Urothelium cell line (cell line): Measurements from ENCODE around the gene KRT3.
"Not testable (repeated sequence)": the region's sequence is repeated elsewhere in the genome, so short reads cannot be mapped to it uniquely, and the experiment has no call there.

Source experiments
- DNase-seq: peaks from one replicate; pipeline ENCODE4 v3.0.0; 2011; ENCODE audit warnings: low spot score, mixed read lengths
- FAIRE-seq: peaks from 2 replicates; lab custom pipeline; 2011; peaks lifted over from hg19 to GRCh38; lab: Jason Lieb, UNC

The KRT3 gene

GRCh38 chr12:52766351-52767019 lies 29.4 kb downstream of the KRT3 start:
- no peak for DNase-seq
- no peak for FAIRE-seq

GRCh38 chr12:52765702-52766101 lies 30.2 kb downstream of the KRT3 start:
- DNase-seq (no peak), FAIRE-seq (no peak)

DNA sequence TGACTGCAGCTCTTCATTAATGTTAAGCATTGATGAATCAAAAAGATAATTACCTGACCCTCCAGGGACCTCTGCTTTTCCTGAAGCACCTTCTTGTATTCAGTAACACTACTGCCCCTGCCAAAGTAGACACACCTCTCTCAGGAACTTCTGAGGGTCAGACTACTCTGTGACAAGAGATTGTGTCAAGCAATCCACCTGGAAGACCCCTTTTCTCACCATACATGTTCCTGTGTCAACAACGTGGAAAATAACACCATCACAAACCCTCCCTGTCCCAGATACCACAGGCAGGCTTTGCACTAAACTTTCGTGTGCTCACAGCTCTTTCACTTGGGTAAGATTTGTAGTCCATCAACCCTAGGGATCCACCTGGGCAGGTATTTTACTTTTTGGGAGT lies 31.9 kb downstream of the KRT3 start:
- no peak for FAIRE-seq

DNA sequence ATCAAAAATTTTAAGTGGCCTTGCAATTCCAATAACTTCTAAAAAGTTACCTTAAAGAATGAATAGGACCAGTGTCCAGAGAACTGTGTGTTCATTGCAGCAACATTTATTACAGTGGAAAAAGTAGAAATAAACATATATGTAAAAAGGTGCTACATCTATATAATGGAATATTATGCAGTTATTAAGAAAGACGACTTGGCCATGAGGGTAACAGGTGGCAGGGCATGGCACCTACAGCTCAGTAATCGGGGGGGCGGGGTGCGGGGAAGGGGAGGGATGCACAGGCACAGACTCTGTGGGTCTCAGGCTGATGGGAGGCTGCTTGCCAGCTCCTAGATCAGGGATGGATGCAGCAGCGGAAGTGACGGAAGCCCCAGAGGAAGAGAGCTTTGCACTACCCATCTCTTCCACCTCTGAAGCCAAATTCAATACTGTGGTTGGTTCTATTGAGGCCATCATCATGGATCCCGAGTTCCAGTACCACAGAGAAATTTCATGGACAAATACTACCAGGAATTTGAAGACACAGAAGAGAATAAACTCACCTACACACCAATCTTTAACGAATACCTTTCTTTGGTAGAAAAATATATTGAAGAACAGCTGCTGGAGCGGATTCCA lies 32.8 kb downstream of the KRT3 start:
- DNase-seq (no peak), FAIRE-seq (no peak)

More for the DNA sequence above, 31.9 kb downstream of the KRT3 start:
- no peak for DNase-seq

DNA sequence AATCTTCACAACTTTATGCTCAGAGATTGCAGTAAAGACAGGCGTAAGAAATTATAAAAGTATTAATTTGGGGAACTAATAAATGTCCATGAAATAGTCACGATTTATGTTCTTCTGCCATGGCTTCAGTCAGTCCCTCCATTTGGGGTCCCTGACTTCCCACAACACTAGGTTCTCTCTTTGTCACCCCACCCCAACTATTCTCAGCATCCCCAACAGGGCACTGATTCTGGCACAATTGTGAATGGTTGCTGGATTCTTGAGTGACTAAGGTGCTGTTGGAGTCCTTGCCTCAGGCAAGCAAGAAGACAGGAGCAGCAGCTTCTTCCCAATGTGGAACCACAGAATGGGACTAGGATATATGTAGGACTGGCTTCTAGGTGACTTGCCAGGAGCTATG lies 34.1 kb downstream of the KRT3 start:
- no peak for FAIRE-seq

GRCh38 chr12:52761218-52761617 lies 34.7 kb downstream of the KRT3 start:
- DNase-seq, FAIRE-seq: not testable (repeated sequence)

More for the DNA sequence above, 34.1 kb downstream of the KRT3 start:
- no peak for DNase-seq

DNA sequence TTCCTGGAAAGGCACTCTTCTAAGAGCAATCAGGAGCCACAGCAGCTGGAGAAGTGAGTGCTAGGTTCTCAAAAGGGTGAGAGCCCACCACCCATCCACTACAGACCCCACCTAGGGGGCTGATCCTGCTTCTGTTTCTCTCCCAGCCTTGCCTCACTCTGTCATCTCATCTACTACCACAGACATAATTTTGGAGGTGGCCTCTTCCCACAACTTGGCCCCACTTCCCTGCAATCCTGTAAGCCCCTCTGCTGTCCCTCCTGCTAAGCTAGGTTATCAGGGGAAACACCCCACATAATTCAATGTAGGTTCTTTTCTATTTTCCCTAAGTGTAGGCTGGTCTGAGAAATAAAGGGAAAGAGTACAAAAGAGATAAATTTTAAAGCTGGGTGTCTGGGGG lies 35.3 kb downstream of the KRT3 start:
- DNase-seq (no peak), FAIRE-seq (no peak)

- no peak for DNase-seq
- FAIRE-seq = no peak
Measured at GRCh38 chr12:52759695-52760094, 36.2 kb downstream of the KRT3 start.

DNA sequence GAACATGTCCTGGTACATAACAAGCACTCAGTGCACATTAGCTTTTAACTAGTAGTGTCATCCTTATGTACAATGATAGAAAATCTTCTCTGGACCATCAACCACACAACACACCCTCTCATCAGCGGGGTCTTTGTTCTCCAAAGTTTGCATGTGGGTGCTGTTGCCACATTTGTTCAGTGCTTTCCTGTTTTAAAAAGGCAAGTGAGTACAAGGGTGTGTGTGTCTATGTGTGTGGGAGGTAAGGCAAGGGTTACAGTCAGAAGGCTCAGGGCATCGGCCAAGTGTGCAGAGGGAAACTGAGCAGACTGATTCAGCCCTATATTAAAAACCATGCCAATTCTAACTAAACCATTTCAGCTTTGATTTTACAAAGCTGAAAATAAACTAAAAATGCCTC lies 36.7 kb downstream of the KRT3 start:
- DNase-seq (no peak), FAIRE-seq (no peak)

DNA sequence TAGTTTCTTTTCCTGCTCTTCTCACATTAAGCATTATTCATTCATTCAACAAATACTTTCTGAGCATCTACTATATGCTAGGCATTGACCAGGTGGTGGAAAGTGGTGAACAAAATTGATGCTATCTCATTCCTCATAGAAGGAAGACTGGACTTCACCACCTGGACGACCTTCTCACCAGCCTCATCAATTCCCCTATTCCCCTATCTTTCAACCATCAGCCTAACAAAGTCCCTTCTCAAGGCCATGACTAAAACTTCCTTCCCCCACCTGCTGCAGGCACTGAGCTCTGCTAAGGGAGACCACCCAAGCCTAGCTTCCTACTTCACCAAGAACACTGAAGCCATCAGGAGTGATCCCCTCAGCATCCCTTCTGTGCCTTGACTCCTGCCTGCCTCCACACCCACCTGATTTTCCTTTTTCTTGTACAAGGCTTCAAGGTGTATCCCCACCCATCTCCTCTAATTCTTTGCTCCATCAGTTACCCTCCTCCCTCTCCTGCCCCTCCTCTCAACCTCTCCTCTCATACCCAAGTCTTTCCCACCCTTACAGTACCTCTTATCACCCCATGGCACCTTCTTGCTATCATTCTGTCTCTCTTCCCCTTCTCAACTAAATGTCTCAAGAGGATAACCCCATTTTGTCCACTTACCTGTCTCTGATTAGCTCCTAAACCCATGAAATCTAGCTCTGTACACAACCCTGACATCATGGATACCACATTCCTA lies 38.3 kb downstream of the KRT3 start:
- DNase-seq (no peak), FAIRE-seq (no peak)

DNA sequence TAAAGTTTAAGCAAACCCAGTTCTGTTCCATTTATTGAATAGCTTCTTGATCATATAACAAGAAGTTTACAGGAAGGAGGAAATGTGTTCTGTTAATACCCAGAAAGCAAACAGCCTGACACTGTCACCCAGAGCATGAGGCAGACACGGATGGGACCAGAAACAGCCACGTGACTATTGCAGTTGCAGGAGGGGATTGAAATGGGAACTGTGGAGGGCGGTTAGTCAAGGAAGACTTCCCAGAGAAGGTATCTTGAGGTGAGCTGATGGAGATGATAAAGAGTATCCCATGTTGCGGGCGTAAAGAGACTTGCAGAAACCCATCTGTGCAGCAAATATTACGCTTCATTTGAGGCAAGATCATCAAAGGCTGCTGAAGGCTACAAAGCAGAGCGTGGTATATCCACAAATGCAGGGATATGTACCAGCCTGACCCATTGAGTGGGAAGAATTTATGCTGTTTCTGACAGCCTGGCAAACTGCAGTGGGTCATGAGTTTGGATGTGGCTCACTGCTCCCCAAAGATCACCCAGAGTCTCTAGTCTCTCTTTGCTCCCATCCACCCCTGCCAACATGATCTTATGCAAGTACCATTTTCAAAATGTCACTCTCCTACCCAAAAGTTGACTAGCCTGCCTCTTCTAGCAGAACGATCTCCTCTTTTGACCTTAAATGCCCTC lies 39.5 kb downstream of the KRT3 start:
- no peak for DNase-seq
- FAIRE-seq = no peak

DNA sequence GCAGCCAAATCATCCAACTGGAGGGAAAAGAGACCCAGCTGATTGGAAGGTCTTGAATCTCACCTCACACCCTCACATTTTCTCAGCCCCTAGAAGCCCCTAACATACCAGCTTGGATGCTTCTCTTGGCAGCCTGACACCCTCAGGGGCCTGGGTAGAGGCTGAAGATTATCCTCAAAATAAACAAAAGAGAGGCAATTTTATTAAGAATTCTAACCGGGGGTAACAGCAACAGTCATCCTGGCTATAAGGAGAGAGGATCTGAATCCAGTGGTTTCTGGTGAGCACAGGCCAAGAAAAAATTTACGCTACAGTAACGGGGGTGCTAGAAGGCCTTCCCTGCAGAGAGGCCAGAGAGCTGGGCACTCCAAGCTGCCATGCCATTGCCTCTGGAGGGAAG lies 40.4 kb downstream of the KRT3 start:
- DNase-seq = no peak
- no peak for FAIRE-seq

DNA sequence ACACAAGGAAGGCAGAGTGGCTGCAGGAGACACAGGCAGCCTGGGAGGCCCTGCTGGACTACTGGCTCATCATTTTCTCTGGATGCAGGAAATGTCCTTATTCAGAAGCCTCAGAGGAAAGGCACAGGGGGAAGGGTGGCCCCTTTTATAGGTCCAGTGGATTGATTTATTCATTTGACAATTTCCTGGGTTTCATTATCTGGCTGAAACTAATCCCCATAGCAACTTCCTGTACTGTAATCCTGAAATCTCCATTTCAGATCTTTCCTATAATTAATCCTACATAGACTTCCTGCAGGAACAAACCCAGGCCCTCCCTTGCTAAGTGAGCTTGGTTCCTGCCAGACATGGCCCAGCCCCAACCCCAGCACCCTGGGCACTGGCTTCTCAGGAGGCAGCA lies 41.8 kb downstream of the KRT3 start:
- FAIRE-seq = no peak
- no peak for DNase-seq

DNA sequence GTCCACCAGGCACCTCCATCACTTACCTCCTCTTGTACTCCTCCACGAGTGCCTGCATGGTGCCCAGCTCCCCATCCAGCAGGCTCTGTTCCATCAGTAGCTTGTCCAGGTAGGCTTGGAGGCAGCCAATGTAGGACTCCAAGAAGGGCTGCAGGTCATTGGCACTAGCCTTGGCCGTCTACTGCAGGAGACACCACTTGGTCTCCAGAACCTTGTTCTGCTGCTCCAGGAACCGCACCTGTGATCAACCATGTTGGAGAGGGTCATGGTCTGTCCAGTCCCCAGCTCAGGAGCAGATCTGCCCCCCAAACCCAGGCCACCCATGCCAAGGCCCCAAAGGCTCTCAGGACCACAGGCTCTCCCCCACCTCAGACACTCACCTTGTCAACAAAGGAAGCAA lies 42.6 kb downstream of the KRT3 start:
- DNase-seq (no peak), FAIRE-seq (no peak)

DNA sequence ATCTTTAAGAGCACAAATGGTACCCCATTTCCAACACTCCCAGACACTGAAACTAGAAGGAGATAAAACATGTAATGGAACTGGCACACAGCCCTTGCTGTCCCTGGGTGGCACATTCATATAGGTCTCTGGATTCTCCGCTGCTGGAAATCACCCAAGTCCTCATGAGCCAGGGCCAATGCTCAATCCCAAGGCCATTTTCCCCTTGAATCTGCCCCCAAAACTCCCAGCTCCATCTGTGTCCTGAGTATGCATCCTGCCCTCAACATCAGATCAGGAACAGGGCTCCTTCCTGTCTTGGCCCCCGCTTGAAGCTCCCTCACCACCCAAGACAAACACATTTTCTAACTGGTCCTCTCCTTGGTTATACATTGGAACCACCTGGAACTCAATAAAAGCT lies 43.4 kb downstream of the KRT3 start:
- DNase-seq = no peak
- no peak for FAIRE-seq

DNA sequence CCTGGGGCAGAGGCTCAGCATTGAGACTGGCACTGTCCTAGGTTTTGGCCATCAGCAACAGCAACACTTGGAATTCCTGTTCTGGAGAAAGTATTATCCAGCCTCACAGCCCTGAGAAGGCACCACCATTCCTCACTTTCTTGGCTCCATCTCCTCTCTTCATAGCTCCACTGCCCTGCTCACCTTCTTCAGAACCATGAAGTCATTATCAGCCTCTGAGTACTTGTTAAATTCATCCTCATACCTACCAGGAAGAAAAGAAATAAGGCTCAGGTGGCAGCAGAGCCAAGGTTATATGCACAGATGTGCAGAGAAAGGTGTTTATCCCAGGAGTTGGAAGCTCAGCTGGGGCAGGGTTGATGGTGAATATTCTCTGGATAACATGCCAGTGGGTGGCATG lies 44.1 kb downstream of the KRT3 start:
- FAIRE-seq (no peak), DNase-seq (no peak)

- not testable (repeated sequence) for DNase-seq, FAIRE-seq
Measured at GRCh38 chr12:52750532-52750931, 45.4 kb downstream of the KRT3 start.

- no peak for FAIRE-seq
- no peak for DNase-seq
Measured at GRCh38 chr12:52749827-52750226, 46.1 kb downstream of the KRT3 start.

DNA sequence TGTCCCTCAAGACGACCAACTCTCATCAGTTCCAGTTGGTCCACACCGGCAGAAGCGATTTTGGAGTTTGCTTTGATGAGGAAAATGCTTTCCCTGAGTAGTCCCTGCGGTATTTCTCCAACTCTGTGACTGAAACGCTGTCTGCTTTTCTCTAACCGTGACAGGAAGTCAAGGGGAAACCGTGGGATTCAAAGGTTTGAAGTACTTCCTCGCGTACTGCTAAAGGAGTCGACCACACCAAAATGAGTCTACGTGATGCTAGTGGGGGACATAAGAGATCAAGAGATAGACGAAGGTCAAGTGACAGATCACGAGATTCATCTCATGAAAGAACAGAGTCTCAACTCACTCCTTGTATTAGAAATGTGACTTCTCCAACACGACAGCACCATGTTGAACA lies 47.3 kb downstream of the KRT3 start:
- DNase-seq (no peak), FAIRE-seq (no peak)

GRCh38 chr12:52745554-52745953 lies 50.4 kb downstream of the KRT3 start:
- FAIRE-seq = no peak

DNA sequence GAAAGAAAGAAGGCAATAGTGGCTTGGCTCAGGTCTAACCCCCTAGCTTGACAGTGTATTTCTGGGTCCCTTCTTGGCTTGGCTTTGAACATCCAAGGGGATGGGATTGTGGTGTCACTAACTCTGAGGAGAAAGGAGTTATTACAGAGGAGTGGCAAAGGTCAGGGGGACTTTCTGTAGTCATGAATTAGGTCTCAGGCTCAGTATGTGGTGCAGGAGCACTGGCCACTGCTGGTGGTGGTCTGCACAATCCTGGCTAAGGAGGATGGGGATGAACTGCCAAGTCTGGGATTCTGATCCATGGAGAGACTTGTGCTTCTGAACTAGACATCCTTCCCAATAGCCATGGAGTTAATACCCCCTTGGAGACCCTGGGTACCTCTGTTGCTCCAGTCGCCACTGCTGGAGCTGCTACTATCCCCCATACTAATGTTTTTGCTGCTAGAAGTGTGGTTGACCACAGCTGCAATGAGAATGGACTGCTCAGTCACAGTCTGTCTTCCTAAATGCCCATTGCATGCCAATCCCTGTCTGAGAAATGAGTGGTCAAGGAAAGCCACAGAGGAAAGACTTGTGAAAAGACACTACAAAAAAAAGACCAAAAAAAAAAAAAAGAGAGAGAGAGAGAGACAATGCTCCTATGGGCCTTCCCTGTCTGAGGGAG lies 51.3 kb downstream of the KRT3 start:
- no peak for DNase-seq
- no peak for FAIRE-seq

More at GRCh38 chr12:52745554-52745953, 50.4 kb downstream of the KRT3 start:
- no peak for DNase-seq
